IMR-90 (cell line): ENCODE data around the gene MKRN2OS. TPM values are rescaled to one million over a fixed set of nuclear protein-coding genes. Genes with fewer than 3 reads are reported as not detected.

Experiments used
- ATAC-seq: fragments of 200-7000 bp; cut with Tn5 transposase; 2 replicates; pipeline ENCODE4 v1.9.1; 2020; ENCODE audit warnings: low read depth, mild to moderate bottlenecking, moderate library complexity
- BruUV-seq: library from RNA; stranded (reverse); fragments of 400-500 nt; replicated peaks from 2 replicates; lab custom pipeline; 2021; lab: Mats Ljungman, UMichigan
- CTCF ChIA-PET: fragments of 300-600 bp; formaldehyde crosslinking; extraction: SDS; loops from one replicate; lab custom pipeline; 2021; ENCODE audit warnings: antibody characterized with exemption; lab: Yijun Ruan, JAX
- POLR2A ChIA-PET: fragments of 300-600 bp; sonication (Branson Sonifier 250); formaldehyde crosslinking; loops from one replicate; lab custom pipeline; 2022; ENCODE audit warnings: antibody characterized with exemption; ENCODE audit not compliant: unreplicated experiment; lab: Charles Lee
- DNase-seq: peaks from one replicate; pipeline ENCODE4 v3.0.0; 2013
- H2AFZ ChIP-seq: replicated peaks from 2 replicates; pipeline ENCODE3; 2013; ENCODE audit warnings: low read length, mild to moderate bottlenecking; ENCODE audit not compliant: poor library complexity
- H2AK5ac ChIP-seq: 2 replicates; pipeline ENCODE4 v1.6.1; 2013; ENCODE audit warnings: low read depth, low read length, inconsistent platforms
- H2AK9ac ChIP-seq: replicated peaks from 2 replicates; pipeline ENCODE3; 2013; ENCODE audit warnings: mild to moderate bottlenecking, low read depth, low read length, moderate library complexity; ENCODE audit not compliant: poor library complexity
- H2BK120ac ChIP-seq: 2 replicates; pipeline ENCODE4 v1.6.1; 2013; ENCODE audit warnings: low read depth, low read length, inconsistent platforms
- H2BK15ac ChIP-seq: 3 replicates; pipeline ENCODE4 v1.6.1; 2013; ENCODE audit warnings: low read depth, low read length, inconsistent platforms
- H2BK20ac ChIP-seq: 2 replicates; pipeline ENCODE4 v1.6.1; 2013; ENCODE audit warnings: low read depth, mild to moderate bottlenecking, inconsistent platforms, low read length, moderate library complexity
- H2BK5ac ChIP-seq: 2 replicates; pipeline ENCODE4 v1.6.1; 2013; ENCODE audit warnings: mild to moderate bottlenecking, low read depth, low read length, inconsistent platforms; ENCODE audit not compliant: poor library complexity, severe bottlenecking
- H3K14ac ChIP-seq: replicated peaks from 2 replicates; pipeline ENCODE4 v1.6.1; 2013; ENCODE audit warnings: low read depth, low read length, inconsistent platforms
- H3K18ac ChIP-seq: 2 replicates; pipeline ENCODE4 v1.6.1; 2013; ENCODE audit warnings: low read depth, low read length, control low read depth
- H3K23ac ChIP-seq: 2 replicates; pipeline ENCODE4 v1.6.1; 2013; ENCODE audit warnings: low read depth, low read length, inconsistent platforms
- H3K27ac ChIP-seq: 2 replicates; pipeline ENCODE4 v1.5.1; 2013; ENCODE audit warnings: mild to moderate bottlenecking, control low read depth, low read length; ENCODE audit not compliant: insufficient read depth
- H3K27me3 ChIP-seq: 2 replicates; pipeline ENCODE4 v1.6.1; 2013; ENCODE audit warnings: low read length; ENCODE audit not compliant: control insufficient read depth, insufficient read depth
- H3K36me3 ChIP-seq: 2 replicates; pipeline ENCODE4 v1.6.1; 2013; ENCODE audit warnings: low read length, mixed read lengths; ENCODE audit not compliant: control insufficient read depth, insufficient read depth
- H3K4ac ChIP-seq: 2 replicates; pipeline ENCODE4 v1.6.1; 2013; ENCODE audit warnings: low read depth, low read length, inconsistent platforms
- H3K4me1 ChIP-seq: 2 replicates; pipeline ENCODE4 v1.6.1; 2013; ENCODE audit warnings: low read length, mixed read lengths; ENCODE audit not compliant: control insufficient read depth, insufficient read depth
- H3K4me2 ChIP-seq: 2 replicates; pipeline ENCODE4 v1.6.1; 2013; ENCODE audit warnings: low read depth, mild to moderate bottlenecking, control low read depth, low read length, moderate library complexity
- H3K4me3 ChIP-seq: 2 replicates; pipeline ENCODE4 v1.5.1; 2013; ENCODE audit warnings: low read depth, mild to moderate bottlenecking, control low read depth, low read length, moderate library complexity; ENCODE audit not compliant: insufficient read depth
- H3K56ac ChIP-seq: 2 replicates; pipeline ENCODE4 v1.6.1; 2013; ENCODE audit warnings: low read length, inconsistent platforms; ENCODE audit not compliant: insufficient read depth; ENCODE audit errors: extremely low read depth
- H3K79me1 ChIP-seq, 2 experiments: 2 replicates each; pipeline ENCODE4 v1.6.1; 2013; ENCODE audit warnings: low read length in 2 of 2, inconsistent platforms in 1 of 2, low read depth in 1 of 2
- H3K9ac ChIP-seq: 2 replicates; pipeline ENCODE4 v1.6.1; 2013; ENCODE audit warnings: low read depth, low read length, control low read depth
- H3K9me1 ChIP-seq: 2 replicates; pipeline ENCODE4 v1.6.1; 2013; ENCODE audit warnings: low read length, inconsistent platforms; ENCODE audit not compliant: insufficient read depth
- H3K9me3 ChIP-seq: 2 replicates; pipeline ENCODE4 v1.6.1; 2013; ENCODE audit warnings: low read length; ENCODE audit not compliant: control insufficient read depth, insufficient read depth
- H4K20me1 ChIP-seq: 2 replicates; pipeline ENCODE4 v1.6.1; 2013; ENCODE audit warnings: low read length, inconsistent platforms; ENCODE audit not compliant: insufficient read depth
- H4K5ac ChIP-seq: 2 replicates; pipeline ENCODE4 v1.6.1; 2013; ENCODE audit warnings: mild to moderate bottlenecking, low read depth, low read length, control low read depth
- H4K8ac ChIP-seq, 2 experiments: 2 replicates each; pipeline ENCODE4 v1.6.1; 2013; ENCODE audit warnings: low read depth in 2 of 2, low read length in 2 of 2, control low read depth in 1 of 2, inconsistent platforms in 1 of 2
- H4K91ac ChIP-seq: 2 replicates; pipeline ENCODE4 v1.6.1; 2013; ENCODE audit warnings: low read depth, low read length, inconsistent platforms; ENCODE audit not compliant: insufficient read depth
- CEBPB ChIP-seq: IDR thresholded peaks from 2 replicates; pipeline ENCODE4 v1.6.1; 2012; ENCODE audit warnings: low read depth, low read length, improper control_type of control experiment
- ELK1 ChIP-seq: fragments of 150-350 bp; IDR thresholded peaks from 2 replicates; pipeline ENCODE4 v1.6.1; 2016; ENCODE audit warnings: low read depth, mild to moderate bottlenecking, low read length, moderate library complexity, borderline replicate concordance
- FOS ChIP-seq: fragments of 150-350 bp; IDR thresholded peaks from 2 replicates; pipeline ENCODE4 v1.6.1; 2016; ENCODE audit warnings: low read depth, low read length
- MXI1 ChIP-seq: IDR thresholded peaks from 2 replicates; pipeline ENCODE4 v1.6.1; 2012; ENCODE audit warnings: low read depth, mild to moderate bottlenecking, low read length, moderate library complexity, borderline replicate concordance
- NFE2L2 ChIP-seq: fragments of 150-350 bp; IDR thresholded peaks from 2 replicates; pipeline ENCODE4 v1.6.1; 2016; ENCODE audit warnings: low read depth, mild to moderate bottlenecking, low read length
- RFX5 ChIP-seq: IDR thresholded peaks from 2 replicates; pipeline ENCODE4 v1.8.0; 2012; ENCODE audit warnings: low read depth, mild to moderate bottlenecking, low read length, moderate library complexity
- USF2 ChIP-seq: fragments of 150-350 bp; IDR thresholded peaks from 2 replicates; pipeline ENCODE4 v1.6.1; 2017; ENCODE audit warnings: mild to moderate bottlenecking, antibody characterized with exemption, low read length, low read depth
- WGBS, 2 experiments: methylation state at CpG; one replicate each; pipeline versions ENCODE4 v1.1.5 to v1.1.7; 2013; ENCODE audit warnings: missing lambda C conversion rate in 2 of 2; ENCODE audit not compliant: insufficient read length in 1 of 2; ENCODE audit errors: extremely low coverage in 2 of 2; 5-methylcytosine and 5-hydroxymethylcytosine counted together
- dilution Hi-C: fragments of 300-500 bp; cut with HindIII; formaldehyde crosslinking; loops from one replicate; pipeline ENCODE4 v1.14.3; 2018; ENCODE audit warnings: low sequenced_read_pairs; ENCODE audit not compliant: unreplicated experiment
- in situ Hi-C: fragments of 300-500 bp; cut with MboI; formaldehyde crosslinking; loops from 3 replicates; pipeline ENCODE4 v1.14.3; 2019; ENCODE audit warnings: low sequenced_read_pairs, inconsistent platforms, mixed read lengths
- intact Hi-C: fragments of 100-400 bp; cut with micrococcal nuclease; formaldehyde crosslinking; loops from 2 replicates; pipeline ENCODE4 v1.10.0; 2022
- polyA plus RNA-seq, 3 experiments: library from polyadenylated mRNA; depleted of rRNA; stranded (reverse); fragments of >200 nt; gene quantifications; 2 replicates each; pipeline ENCODE4 v1.2.3, GENCODE V29; 2012; ENCODE audit warnings: low replicate concordance in 1 of 3
- total RNA-seq: library from RNA; depleted of rRNA; stranded (reverse); fragments of >200 nt; gene quantifications from 2 replicates; pipeline ENCODE4 v1.2.3, GENCODE V29; 2012
- TF ChIP-seq, protein P1 (sequence below): conservative IDR thresholded peaks from 2 replicates; pipeline ENCODE4 v1.5.1; 2012; ENCODE audit warnings: mild to moderate bottlenecking, low read depth, low read length, improper control_type of control experiment

Gene MKRN2OS
- total and polyA plus RNA-seq, 2 of the 4 experiments (the other 2 are of a cell fraction) = not detected

DNA sequence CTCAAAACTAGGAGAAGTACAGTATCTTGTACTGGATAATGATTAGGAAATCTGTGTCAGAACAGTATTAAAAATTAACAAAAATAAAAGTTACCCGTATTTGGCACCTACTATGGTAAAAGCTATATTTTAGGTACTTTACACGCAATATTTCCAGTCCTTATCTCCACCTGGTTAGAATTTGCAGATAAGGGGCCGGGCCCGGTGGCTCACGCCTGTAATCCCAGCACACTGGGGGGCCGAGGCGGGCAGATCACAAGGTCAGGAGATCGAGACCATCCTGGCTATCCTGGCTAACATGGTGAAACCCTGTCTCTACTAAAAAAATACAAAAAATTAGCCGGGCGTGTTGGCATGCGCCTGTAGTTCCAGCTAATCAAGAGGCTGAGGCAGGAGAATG lies 28.4 kb downstream of the MKRN2OS start:
- no TSS peak for BruUV-seq
- ATAC-seq (no peak), DNase-seq (no peak)
- no peak overlapping the region for H3K9ac ChIP-seq
- no peak overlapping the region for H3K27ac ChIP-seq
- peaks cover 2% of the 10 kb centered on the region; the same call in 1 of the 2 replicates for H3K36me3 ChIP-seq
- H3K27me3 ChIP-seq = no peaks in the 10 kb centered on the region
- H2AK5ac ChIP-seq = no peak overlapping the region
- no peak overlapping the region for H2BK15ac ChIP-seq
- 91% methylated on average over 5 of the region's 11 CpGs; no CpG with 5 or more reads in 1 of the 2 experiments for WGBS, 2 experiments
- 0 out of 2 replicates have a peak, but pooled peaks cover 3% of the 10 kb centered on the region for H3K9me1 ChIP-seq
- H2AK9ac ChIP-seq = no peak overlapping the region
- H3K14ac ChIP-seq = no peak overlapping the region
- no peaks in the 10 kb centered on the region for H3K79me1 ChIP-seq
- H4K5ac ChIP-seq = no peak overlapping the region
- in situ Hi-C loops = no loop called here
- no peak overlapping the region for H3K4ac ChIP-seq
- no peak overlapping the region for H2BK20ac ChIP-seq
- H3K4me1 ChIP-seq = peaks cover 2% of the 10 kb centered on the region; the same call in 1 of the 2 replicates
- no peaks in the 10 kb centered on the region for H3K9me3 ChIP-seq
- no peak overlapping the region for H2BK120ac ChIP-seq
- no peak overlapping the region for H2BK5ac ChIP-seq
- no peak overlapping the region for H3K4me3 ChIP-seq
- intact Hi-C loops = no loop called here
- POLR2A ChIA-PET = no interaction called here
- no peak overlapping the region for H3K4me2 ChIP-seq
- CTCF ChIA-PET = no interaction called here
- no peak for TF ChIP-seq USF2
- TF ChIP-seq ELK1 = no peak
- TF ChIP-seq, protein P1, sequence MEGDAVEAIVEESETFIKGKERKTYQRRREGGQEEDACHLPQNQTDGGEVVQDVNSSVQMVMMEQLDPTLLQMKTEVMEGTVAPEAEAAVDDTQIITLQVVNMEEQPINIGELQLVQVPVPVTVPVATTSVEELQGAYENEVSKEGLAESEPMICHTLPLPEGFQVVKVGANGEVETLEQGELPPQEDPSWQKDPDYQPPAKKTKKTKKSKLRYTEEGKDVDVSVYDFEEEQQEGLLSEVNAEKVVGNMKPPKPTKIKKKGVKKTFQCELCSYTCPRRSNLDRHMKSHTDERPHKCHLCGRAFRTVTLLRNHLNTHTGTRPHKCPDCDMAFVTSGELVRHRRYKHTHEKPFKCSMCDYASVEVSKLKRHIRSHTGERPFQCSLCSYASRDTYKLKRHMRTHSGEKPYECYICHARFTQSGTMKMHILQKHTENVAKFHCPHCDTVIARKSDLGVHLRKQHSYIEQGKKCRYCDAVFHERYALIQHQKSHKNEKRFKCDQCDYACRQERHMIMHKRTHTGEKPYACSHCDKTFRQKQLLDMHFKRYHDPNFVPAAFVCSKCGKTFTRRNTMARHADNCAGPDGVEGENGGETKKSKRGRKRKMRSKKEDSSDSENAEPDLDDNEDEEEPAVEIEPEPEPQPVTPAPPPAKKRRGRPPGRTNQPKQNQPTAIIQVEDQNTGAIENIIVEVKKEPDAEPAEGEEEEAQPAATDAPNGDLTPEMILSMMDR = no peak
- TF ChIP-seq CEBPB = no peak
- no peak for TF ChIP-seq MXI1
- TF ChIP-seq FOS = no peak
- TF ChIP-seq RFX5 = no peak
- no peak for TF ChIP-seq NFE2L2
- no peak overlapping the region for H2AFZ ChIP-seq
- no peak overlapping the region for H3K18ac ChIP-seq
- dilution Hi-C loops = no loop called here
- no peaks in the 10 kb centered on the region for H4K20me1 ChIP-seq
- no peak overlapping the region for H3K56ac ChIP-seq
- no peak overlapping the region for H4K91ac ChIP-seq
- H4K8ac ChIP-seq = no peak overlapping the region
- H3K23ac ChIP-seq = no peak overlapping the region
